GM12875 (cell line): ENCODE data around the gene TSHZ2.

Experiments used
- H3K4me3 ChIP-seq: one replicate; pipeline ENCODE4 v1.5.1; 2011; ENCODE audit warnings: low read depth, low read length, control low read depth
- CTCF ChIP-seq: IDR thresholded peaks from 2 replicates; pipeline ENCODE4 v1.5.1; 2011; ENCODE audit warnings: low read depth, mild to moderate bottlenecking, control low read depth, inconsistent platforms, low read length, moderate library complexity, borderline replicate concordance; ENCODE audit not compliant: insufficient read depth

The TSHZ2 gene

DNA sequence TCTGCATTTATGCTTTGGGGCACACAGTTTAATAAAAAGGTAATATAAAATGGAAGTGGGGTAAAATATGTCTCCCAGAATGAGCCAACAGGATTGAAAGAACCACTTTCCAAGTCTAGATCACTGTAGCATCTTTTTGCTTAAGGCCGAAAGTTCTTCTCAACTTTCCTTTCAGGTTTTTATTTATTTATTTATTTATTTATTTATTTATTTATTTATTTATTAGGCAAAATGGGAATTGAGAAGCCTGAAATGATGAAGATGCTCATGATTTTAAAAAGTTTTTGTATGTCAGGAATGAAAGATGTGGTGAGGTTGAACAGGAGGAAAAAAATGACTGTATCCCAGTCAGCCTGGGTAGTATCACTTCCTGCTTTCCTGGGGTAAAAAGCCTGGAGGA lies 24.0 kb downstream of the TSHZ2 start:
- H3K4me3 ChIP-seq, result no peak overlapping the region
- no peak for TF ChIP-seq CTCF

GRCh38 chr20:52996658-52997057 lies 24.5 kb downstream of the TSHZ2 start:
- TF ChIP-seq CTCF, result no peak
- no peak overlapping the region for H3K4me3 ChIP-seq

- H3K4me3 ChIP-seq, result no peak overlapping the region
- no peak for TF ChIP-seq CTCF
Observed at GRCh38 chr20:52998268-52998667, 26.1 kb downstream of the TSHZ2 start.

DNA sequence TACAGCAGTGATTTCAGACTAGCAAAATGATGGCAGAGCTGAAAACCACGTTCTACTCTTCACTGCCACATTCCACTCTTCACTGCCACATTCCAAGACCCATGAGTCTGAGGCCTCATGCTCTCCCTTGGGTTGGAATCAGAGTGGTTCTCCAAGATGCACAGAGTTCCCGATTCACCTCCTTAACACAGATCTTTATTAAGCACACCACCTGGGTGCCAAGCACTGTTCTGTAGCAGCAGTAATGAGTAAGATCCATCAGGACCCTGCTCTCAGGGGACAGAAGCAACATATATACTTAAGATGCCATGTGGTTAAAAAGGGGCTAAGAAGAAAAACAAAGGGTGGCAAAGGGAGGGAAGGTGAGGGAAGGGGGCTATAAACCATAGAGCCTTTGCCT lies 26.9 kb downstream of the TSHZ2 start:
- TF ChIP-seq CTCF, result no peak
- H3K4me3 ChIP-seq, result no peak overlapping the region

GRCh38 chr20:53001498-53002301 lies 29.5 kb downstream of the TSHZ2 start:
- no peak overlapping the region for H3K4me3 ChIP-seq
- no peak for TF ChIP-seq CTCF

GRCh38 chr20:53002786-53003185 lies 30.6 kb downstream of the TSHZ2 start:
- H3K4me3 ChIP-seq, result no peak overlapping the region
- no peak for TF ChIP-seq CTCF

- no peak overlapping the region for H3K4me3 ChIP-seq
- TF ChIP-seq CTCF, result no peak
Observed at GRCh38 chr20:53003420-53004154, 31.4 kb downstream of the TSHZ2 start.
